Gastrocnemius medialis (tissue), 4 donors: ENCODE measurements around the gene IL1B.

Source experiments
- POLR2A ChIP-seq, 2 donors: fragments of 450-650 bp; IDR thresholded peaks; one replicate each; pipeline ENCODE4 v1.6.1; 2017; ENCODE audit warnings: antibody characterized with exemption in 2 of 2, mild to moderate bottlenecking in 2 of 2, moderate library complexity in 2 of 2
- TF ChIP-seq, protein P1 (sequence below), 5 experiments: fragments of 450-650 bp in 3 of 5; fragments of 200-600 bp in 2 of 5; sonication (generic) in 2 of 5; IDR thresholded peaks in 4 of 5; conservative IDR thresholded peaks in 1 of 5; 1 replicate in 4 of 5; 2 replicates in 1 of 5; pipeline ENCODE4 v1.5.1; 2016 to 2019; ENCODE audit warnings: antibody characterized with exemption in 5 of 5, mild to moderate bottlenecking in 3 of 5, moderate library complexity in 3 of 5

DNA sequence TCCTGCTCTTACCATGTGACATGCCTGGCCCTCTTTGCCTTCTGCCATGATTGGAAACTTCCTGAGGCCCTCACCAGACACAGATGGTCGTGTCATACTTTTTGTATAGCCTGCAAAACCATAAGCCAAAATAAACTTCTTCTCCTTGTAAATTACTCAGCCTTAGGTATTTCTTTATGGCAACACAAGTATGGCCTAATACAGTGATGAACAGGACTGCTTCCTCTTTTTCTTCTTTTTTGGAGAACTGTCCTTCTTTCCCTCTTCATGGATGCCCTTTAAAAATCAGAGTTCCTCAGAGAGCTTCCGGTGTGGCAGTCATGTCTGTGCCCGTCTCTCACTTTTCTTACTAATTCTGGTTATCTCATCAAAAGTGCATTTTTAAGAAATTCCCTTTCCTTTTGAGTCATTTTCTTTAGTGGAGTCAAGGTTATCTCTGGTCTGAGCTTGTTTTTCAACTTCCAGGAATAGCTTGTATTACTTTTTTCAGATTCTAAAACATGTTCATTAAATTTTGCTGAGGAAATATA is 43.1 kb downstream of the IL1B start:
- TF ChIP-seq, protein P1, sequence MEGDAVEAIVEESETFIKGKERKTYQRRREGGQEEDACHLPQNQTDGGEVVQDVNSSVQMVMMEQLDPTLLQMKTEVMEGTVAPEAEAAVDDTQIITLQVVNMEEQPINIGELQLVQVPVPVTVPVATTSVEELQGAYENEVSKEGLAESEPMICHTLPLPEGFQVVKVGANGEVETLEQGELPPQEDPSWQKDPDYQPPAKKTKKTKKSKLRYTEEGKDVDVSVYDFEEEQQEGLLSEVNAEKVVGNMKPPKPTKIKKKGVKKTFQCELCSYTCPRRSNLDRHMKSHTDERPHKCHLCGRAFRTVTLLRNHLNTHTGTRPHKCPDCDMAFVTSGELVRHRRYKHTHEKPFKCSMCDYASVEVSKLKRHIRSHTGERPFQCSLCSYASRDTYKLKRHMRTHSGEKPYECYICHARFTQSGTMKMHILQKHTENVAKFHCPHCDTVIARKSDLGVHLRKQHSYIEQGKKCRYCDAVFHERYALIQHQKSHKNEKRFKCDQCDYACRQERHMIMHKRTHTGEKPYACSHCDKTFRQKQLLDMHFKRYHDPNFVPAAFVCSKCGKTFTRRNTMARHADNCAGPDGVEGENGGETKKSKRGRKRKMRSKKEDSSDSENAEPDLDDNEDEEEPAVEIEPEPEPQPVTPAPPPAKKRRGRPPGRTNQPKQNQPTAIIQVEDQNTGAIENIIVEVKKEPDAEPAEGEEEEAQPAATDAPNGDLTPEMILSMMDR (IDR thresholded peaks at IDR 0.05 in 4 of 5, conservative IDR thresholded peaks at IDR 0.05 in 1 of 5) = no peak
- no peak for TF ChIP-seq POLR2A (IDR thresholded peaks at IDR 0.05)
